ENCODE measurements around the gene UNC79. TPM values are rescaled to one million over a fixed set of nuclear protein-coding genes. Genes with fewer than 3 reads are reported as not detected.

Gene UNC79
- total and polyA plus RNA-seq, 11 donors: 0.04 to 0.58 (median 0.42) TPM

- WGBS, 4 donors: 47 to 74% (median 61%) methylated on average over 6 to 8 of the region's 8 CpGs
- DNase-seq (no peak), ATAC-seq (no peak)
- Histone ChIP-seq H3K9me3 (no peaks in the 10 kb centered on the region), H3K4me3 (no peak overlapping the region), H3K27me3 (no peaks in the 10 kb centered on the region), H3K27ac (peak overlapping the region in 1 of 12 donors; percentile 31), H3K4me1 (peaks cover 0 to 47% (median 15%) of the 10 kb centered on the region in 12 donors), H3K36me3 (no peaks in the 10 kb centered on the region)
- no peak for TF ChIP-seq CTCF (IDR thresholded peaks at IDR 0.05)
- no peak for TF ChIP-seq POLR2A (IDR thresholded peaks at IDR 0.05)
- intact Hi-C loops (cut with DNase I): loop anchor here in 3 of 10 donors (5.0 kb wide), 2 partner anchors 37 to 42 kb away; partner anchors contain the start of gene PRIMA1 (in 2 of the 3)
These were observed 314.1 kb downstream of the UNC79 start for GRCh38 chr14:93744876-93745275.

GRCh38 chr14:93745603-93746273 lies 315.0 kb downstream of the UNC79 start:
- TF ChIP-seq CTCF (IDR thresholded peaks at IDR 0.05): no peak
- TF ChIP-seq POLR2A (IDR thresholded peaks at IDR 0.05): no peak
- H3K27me3 ChIP-seq: no peaks in the 10 kb centered on the region
- no peak overlapping the region for H3K4me3 ChIP-seq
- no peaks in the 10 kb centered on the region for H3K36me3 ChIP-seq
- WGBS, 4 donors: 49 to 63% (median 60%) methylated on average over 12 to 13 of the region's 13 CpGs
- H3K4me1 ChIP-seq: peaks cover 0 to 47% (median 15%) of the 10 kb centered on the region in 12 donors
- H3K27ac ChIP-seq: peak overlapping the region in 2 of 12 donors; percentile 30 to 31
- no peak for DNase-seq
- H3K9me3 ChIP-seq: no peaks in the 10 kb centered on the region
- intact Hi-C loops (cut with DNase I): loop anchor here in 1 of 10 donors (5.0 kb wide), 1 partner anchor 42 kb away; the partner anchor contains the start of gene PRIMA1
- ATAC-seq: no peak

- no peaks in the 10 kb centered on the region for H3K9me3 ChIP-seq
- H3K4me3 ChIP-seq: no peak overlapping the region
- ATAC-seq (no peak), DNase-seq (no peak)
- no peaks in the 10 kb centered on the region for H3K36me3 ChIP-seq
- peaks cover 0 to 48% (median 15%) of the 10 kb centered on the region in 12 donors for H3K4me1 ChIP-seq
- TF ChIP-seq CTCF (IDR thresholded peaks at IDR 0.05) (no peak), POLR2A (IDR thresholded peaks at IDR 0.05) (no peak)
- WGBS, 4 donors: 62 to 77% (median 72%) methylated on average over 15 of the region's 15 CpGs
- peak overlapping the region in 1 of 12 donors; percentile 78 for H3K27ac ChIP-seq
- no peaks in the 10 kb centered on the region for H3K27me3 ChIP-seq
- intact Hi-C loops (cut with DNase I): loop anchor here in 1 of 10 donors (5.0 kb wide), 1 partner anchor 40 kb away; the partner anchor contains the start of gene PRIMA1
These were observed 316.4 kb downstream of the UNC79 start for GRCh38 chr14:93747102-93747501.

- Histone ChIP-seq H3K27me3 (no peaks in the 10 kb centered on the region), H3K4me1 (peaks cover 0 to 48% (median 17%) of the 10 kb centered on the region in 12 donors), H3K9me3 (no peaks in the 10 kb centered on the region), H3K4me3 (no peak overlapping the region), H3K27ac (peak overlapping the region in 9 of 12 donors; percentile 73 to 99 (median 87)), H3K36me3 (no peaks in the 10 kb centered on the region)
- 91 to 96% (median 91%) methylated on average over 1 of the region's 1 CpG for WGBS, 4 donors
- ATAC-seq: no peak
- TF ChIP-seq POLR2A (IDR thresholded peaks at IDR 0.05) (no peak), CTCF (IDR thresholded peaks at IDR 0.05) (no peak)
- no peak for DNase-seq
- intact Hi-C loops (cut with DNase I): loop anchor here in 1 of 10 donors (5.0 kb wide), 1 partner anchor 40 kb away; the partner anchor contains the start of gene PRIMA1
These were observed 316.8 kb downstream of the UNC79 start for GRCh38 chr14:93747560-93747959.

All from heart left ventricle (tissue), 16 donors.